GM21528 (cell line): ENCODE data around the gene SLC25A29.
"Not testable (repeated sequence)": the region's sequence is repeated elsewhere in the genome, so short reads cannot be mapped to it uniquely, and the experiment has no call there.

Source experiments
- ATAC-seq: cut with Tn5 transposase; IDR thresholded peaks from one replicate; pipeline ENCODE4 v1.9.1; 2021; ENCODE audit warnings: mild to moderate bottlenecking, moderate library complexity; ENCODE audit not compliant: unreplicated experiment, low FRiP score

Gene SLC25A29

DNA sequence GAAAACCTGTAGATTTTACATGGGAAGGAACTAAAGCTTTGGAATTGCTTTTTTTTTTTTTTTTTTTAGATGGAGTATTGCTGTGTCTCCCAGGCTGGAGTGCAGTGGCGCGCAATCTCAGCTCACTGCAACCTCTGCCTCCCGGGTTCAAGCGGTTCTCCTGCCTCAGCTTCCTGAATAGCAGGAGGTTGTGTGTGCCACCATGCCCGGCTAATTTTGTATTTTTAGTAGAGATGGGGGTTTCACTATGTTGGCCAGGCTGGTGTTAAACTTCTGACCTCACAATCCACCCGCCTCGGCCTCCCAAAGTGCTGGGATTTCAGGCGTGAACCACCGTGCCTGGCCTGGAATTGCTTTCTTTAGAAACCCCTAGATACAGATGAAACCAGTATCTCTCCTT lies 22.8 kb downstream of the SLC25A29 start:
- ATAC-seq: not testable (repeated sequence)

DNA sequence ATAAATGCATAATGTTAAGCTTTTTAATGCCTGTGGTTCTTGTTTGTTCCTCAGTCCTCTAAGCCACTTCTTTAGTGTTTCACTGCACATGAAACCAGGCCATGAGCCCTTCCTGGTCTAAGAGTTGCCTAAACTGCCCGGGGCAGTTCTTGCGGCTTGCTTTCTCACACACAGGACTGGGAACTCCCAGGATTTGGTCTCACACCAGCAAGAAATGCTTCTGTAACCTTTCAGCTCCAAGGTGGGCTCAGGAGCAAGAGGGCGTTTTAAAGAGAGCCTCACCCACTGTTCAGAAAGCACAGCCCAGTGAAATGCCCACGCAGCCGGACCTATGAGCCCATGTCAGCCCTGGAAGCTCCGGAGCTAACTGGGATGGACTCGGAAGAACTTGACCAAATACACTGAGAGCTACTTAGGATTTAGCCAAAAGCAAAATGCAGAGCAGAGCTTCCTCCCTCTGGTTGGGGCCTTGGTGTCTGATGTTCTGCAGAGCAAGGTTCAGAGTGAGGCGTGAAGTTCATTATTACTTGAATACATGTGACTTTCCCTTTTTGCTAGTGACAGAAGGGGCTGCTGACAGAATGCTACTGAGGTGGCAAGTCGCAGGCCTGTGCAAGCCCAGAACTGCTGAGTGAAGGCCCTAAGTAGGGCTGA lies 23.4 kb downstream of the SLC25A29 start:
- ATAC-seq: no peak

DNA sequence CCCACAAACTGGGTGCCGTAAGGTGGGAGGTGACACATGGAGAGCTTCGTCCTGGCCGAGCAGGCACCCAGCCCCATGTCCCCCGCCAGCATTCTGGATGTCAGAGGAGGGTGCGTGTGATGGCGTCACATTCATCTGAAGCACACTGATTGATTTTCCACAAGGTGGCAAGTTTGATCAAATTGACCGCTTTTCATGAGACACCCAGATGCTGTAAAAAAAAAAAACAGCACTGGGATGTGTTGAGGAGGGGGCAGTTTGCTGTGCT lies 24.2 kb downstream of the SLC25A29 start:
- no peak for ATAC-seq

DNA sequence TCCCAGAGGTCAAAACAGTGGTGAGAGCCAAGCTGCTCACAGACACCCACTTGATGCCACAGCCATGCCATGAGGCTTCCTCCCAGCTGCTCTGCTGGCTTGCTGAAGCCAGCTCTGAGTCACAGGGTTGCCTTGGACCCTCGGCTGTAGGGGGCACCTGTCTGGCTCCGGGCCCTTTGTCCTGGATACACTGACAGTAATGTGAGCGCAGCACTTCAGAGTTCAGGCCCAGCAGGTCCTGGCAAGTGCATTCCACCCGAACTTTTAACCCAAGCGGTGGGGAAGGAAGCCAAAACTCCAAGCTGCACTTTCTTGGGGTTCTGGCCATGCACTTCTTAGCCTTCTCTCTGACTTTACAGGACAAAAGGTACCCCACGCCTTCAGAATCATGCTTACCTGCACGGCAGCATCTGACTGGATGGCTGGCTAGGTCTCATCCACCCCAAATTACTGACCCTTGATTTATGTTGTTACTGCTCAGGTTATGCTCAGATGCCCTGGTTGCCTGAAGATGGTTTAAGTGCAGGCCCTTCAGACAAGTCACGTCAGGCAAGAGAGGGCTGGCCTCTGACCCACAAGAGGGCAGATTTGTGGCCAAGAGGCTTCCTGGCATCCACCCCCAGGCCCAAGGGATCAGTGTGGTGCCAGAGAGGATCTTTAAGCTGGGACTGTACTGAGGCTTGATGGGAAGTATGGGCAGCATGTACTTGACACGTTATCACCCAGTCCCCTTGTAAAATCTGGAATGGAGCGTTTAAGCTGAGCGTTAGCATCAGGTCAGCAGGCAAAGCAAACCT lies 24.8 kb downstream of the SLC25A29 start:
- ATAC-seq: no peak

DNA sequence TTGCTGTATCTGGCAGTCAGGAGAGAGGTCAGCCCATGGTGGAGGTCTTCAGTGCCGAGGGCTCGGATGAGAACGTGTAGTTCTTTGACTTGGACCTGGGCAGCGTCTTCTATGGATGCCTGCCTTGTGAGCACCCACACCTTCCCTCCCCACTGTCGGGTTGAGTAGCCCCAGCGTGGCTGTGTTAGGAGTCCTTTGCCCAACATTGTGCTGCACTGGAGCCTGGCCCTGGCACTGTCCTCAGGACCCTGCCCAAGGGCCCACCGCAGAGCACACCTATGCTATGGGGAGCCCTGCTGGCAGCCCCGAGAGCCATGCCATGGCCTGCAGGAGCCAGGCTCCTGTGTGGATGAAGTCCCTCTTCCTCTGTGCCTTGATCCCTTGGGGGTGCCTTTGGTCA lies 26.7 kb downstream of the SLC25A29 start:
- no peak for ATAC-seq

DNA sequence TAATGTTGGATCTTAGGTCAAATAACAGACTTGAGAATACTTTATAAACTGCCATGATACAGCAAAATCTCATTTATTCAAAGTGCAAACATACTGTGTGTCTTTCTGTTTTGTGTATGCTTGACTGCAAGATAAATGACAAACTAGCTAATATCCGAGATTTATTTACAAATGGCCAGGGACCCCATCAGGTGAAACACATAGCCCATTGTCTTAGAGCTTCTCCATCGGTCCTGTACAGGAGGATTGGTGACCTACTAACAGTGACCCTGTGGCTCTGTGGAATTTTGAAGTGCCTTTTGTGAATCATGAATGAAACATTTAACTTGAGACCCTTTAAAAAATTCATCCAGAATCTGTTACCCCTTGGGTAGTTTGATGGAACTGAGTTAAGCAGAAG lies 27.1 kb downstream of the SLC25A29 start:
- ATAC-seq: no peak

DNA sequence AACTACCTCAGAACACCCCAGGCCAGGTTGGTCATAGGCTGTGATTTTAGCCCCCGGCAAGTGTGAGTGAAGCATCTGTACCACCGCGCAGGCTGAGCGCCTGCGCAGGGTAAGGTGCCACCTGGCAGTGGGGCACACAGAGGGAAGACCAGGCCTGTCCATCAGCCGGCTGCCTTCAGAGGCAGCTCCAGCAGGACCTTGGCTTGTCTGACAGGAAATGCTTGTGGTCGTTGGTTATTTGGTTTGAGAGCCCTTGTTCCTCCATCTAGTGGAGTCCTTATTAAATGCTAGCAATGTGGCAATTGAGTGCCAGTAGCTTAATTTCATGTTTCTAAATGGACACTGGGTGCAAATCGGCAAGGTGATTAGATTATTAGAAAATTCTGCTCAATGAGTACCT lies 27.5 kb downstream of the SLC25A29 start:
- ATAC-seq: no peak

DNA sequence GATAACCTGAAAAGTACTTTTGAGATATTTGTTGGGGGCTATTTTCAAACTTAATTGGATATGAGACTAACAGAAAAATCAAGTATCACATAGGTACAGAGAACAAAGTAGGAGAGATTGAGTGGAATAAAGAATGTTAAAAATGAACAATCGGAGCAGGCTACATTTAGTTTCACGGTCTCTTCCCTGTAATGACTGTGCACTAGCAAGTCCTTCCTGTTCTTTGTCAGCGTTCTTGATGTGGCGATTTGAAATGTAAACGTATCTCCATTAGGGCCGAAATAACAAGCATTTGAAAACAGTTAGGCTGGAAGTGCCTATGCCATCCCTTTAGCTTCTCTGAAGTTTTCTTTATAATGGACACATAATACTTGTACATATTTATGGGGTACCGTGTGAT lies 31.0 kb downstream of the SLC25A29 start:
- ATAC-seq: no peak

DNA sequence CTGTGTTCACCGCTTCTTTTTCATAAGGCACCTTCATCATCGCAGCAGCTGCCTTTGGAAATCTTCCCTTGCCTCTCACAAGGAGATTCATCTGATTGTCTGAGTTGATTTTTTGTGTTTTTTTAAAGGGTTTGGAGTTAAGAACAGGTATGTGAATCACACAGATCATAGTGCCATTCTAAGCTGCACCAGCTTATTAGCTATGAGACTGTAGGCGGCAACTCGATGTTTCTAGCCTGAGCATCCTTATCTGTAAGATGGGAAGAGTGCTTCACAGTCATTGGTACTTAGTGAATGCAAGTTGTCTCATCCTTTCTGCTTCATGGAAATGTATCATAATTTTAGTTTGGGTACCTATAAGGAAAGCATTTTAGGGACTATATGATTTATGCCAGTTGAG lies 32.0 kb downstream of the SLC25A29 start:
- no peak for ATAC-seq

DNA sequence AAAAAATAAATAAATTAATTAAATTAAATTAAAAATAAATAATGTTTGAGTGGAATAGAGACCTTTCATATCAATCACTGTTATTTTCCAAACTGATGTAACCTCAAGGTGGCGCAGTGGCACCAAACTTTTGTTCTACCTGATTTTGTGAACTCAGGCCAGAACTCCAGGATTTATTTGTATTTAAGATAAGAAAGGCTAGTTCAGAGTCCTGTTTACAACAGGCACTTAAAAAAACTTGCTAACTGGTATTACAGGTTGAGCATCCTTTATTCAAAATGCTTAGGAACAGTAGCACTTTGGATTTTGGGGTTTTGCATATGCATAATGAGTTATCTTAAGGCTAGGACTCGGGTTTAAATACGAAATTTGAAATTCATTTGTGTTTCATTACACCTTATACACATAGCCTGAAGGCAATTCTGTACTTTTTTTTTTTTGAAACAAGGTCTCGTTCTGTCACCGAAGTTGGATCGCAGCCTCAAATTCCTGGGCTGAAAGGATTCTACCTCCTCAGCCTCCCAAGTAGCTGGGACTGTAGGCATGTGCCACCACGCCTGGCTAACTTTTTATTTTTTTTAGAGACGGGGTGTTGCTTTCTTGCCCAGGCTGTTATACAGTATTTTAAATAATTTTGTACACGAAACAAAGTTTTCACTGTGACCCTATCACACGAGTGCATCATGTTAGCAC lies 34.9 kb downstream of the SLC25A29 start:
- no peak for ATAC-seq

DNA sequence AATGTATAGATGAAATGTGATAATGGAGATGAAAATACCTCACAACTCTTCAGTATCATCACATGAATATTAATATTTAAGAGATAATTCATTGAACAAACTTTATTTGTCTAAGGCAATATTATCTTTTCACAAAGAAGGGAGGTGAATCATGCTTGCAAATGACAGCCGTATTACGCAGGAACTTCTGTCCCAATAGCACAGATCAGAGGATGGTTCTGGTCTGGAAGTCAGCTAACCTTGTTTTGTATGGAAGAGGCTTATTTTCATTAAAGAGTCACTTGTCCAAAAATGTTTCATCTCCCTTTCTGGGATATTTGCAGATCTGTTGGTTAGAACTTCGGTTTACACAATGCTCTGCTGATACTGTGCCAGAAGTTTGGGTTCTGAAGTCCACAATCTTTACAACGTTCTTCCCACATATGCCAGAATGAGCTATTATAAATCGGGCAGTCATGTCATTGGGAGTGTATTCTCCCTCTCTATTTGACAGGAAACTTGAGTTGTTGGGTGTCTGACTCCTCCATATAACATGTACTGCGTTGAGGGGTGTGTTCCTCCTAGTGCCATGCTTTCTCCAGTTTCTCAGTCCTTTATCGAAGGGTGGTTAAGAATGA lies 37.5 kb downstream of the SLC25A29 start:
- no peak for ATAC-seq

DNA sequence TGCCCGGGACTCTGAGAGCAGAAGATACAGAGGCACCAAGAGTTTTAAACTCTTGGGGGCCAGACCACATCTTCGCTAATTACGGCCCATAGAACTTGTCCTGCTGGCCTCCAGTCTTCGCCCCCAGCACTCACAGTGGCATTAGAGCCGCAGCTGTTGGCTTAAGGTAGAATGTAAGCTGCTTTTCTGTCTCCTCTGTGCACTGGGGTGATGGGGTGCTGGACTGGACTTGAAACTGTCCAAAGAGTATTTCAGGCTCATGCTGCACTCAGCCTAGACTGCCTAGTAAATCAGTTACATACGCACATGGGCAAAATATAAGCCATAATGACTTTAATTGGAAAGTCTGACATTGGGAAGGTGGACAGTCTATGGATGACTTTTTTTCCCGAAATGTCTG lies 38.3 kb downstream of the SLC25A29 start:
- ATAC-seq: no peak

DNA sequence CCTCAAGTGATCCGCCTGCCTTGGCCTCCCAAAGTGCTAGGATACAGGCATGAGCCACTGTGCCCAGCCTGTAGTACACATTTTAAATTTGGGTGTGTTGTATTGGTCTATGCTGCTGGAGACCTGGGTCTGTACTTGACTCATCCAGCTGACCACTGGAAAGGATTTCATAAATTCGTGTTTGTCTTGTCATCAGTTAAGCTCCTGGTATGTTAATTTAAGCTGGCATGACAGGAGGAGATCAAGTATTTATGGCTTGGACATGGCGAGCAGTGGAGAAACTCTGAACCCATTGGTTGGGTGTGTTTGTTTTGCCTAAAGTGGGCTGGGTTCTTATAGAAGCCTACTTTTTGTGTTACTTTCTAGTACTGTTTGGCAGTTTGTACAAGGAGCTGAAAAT lies 43.1 kb downstream of the SLC25A29 start:
- ATAC-seq: no peak

DNA sequence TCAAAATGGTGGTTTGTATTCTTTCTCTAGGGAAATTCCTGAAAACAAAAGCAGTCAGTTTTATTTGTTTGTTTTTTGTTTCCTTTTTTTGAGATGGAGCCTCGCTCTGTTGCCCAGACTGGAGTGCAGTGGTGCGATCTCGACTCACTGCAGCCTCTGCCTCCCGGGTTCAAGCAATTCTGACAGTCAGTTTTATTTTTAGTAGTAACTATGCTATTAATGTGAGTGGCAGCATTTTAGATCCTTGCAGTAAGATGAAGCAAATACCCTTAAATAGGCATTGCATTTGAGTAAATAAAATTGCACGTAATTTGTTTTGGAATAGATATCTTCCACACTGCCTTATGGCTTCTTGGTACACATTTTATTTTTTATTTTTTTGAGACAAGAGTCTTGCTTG lies 43.7 kb downstream of the SLC25A29 start:
- ATAC-seq: no peak

DNA sequence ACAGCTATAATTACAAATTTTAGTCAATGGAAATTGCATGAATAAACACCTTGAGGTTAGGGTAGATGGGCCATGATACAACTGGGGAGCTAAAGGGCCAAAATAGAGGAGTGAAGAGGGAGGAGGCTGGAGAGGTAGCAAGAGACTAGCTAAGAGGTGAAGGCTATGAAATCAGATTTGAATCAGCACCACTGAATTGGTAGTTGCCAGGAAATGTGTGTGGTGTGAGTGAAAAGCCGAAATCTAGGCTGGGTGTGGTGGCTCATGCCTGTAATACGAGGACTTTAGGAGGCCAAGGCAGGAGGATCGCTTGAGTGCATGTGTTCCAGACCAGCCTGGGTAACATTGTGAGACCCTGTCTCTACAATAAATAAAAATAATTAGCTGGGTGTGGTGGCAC lies 44.6 kb downstream of the SLC25A29 start:
- ATAC-seq: no peak

DNA sequence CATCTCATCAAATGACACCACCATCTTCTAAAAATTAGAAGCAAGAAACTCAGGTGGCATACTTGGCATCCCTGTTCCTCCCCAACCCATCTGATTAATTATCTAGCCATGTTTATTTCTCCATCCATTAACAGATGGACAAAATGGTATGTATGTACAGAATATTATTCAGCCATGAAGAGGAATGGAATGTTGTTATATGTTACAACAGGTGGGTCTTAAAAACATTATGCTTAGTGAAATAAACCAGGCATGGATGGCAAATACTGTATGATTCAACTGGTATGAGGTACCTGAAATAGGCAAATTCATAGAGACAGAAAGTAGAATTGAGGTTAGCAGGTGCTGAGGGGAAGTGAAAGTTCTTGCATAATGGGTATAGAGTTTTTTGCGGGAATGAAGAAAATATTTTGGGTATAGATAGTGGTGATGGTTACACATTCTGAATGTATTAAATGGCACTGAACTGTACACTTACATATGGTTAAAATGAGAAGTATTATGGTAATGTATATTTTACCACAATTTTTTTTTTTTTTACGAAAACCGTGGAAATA lies 49.8 kb downstream of the SLC25A29 start:
- peak; percentile 69 for ATAC-seq

DNA sequence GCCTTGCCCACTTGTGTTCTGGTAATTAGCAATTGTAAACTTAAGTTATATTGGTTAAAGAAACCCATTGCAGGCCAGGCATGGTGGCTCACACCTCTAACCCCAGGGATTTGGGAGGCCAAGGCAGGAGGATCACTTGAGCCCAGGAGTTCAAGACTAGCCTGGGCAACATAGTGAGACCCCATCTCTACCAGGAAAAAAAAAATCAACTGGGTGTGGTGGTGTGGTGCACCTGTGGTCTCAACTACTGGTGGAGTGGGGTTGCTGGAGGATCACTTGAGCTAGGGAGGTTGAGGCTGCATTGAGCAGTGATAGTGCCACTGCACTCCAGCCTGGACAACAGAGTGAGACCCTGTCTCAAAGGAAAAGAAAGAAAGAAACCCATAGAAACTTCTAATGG lies 53.6 kb downstream of the SLC25A29 start:
- no peak for ATAC-seq

DNA sequence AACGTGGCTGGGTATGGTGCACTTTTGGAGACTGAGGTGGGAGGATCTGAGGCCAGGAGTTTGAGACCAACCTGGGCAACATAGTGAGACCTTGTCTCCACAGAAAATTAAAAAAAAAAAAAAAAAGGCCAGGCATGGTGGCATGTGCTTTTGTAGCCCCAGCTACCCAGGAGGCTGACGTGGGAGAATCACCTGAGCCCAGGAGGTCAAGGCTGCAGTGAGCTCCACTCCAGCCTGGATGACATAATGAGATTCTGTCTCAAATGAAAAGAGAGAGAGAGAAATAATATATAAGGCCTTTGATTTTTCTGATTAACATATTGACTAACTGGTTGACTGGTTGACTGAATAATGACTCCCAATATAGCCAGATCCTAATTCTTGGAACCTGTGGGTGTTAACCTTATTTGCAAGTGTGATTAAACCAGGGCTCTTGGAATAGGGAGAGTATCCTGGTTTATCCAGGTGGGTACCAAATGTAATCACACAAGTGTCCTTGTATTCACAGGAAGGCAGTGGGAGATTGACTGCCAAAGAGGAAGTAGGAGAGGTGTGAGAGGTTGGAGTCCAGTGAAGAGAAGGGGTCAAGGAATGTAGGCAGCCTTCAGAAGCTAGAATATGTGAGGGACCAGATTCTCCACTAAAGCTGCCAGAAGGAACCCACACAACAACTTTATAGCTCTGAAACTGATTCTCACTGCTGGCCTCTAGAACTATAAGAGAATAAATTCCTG lies 55.3 kb downstream of the SLC25A29 start:
- no peak for ATAC-seq

DNA sequence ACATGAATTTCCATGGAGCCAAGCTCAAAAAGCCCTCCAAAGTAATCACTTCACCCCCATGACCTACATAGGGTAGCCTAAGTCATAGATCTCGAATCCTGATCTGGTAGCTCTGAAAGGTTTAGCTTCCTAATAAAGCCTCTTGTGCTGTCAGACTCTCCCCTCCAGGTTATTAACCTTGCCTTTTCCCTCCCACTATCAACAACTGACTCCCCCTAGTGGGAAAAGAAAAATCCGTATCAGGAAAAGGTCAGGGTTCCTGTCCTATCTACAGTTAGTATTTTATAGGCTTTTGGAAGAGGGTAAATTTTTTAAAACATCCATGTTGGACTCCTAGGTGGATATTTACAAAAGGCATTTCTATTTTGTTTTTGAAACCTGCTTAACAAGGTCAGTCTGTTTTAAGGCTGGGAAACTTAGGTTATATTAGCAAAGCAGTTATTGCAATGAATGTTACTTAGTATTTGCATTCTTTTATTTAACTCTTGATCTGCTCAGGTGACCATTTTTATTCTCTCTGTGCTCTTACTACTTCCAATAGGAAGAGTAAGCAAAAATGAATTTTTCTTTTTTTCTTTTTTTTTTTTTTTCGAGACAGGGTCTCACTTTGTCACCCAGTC lies 59.3 kb downstream of the SLC25A29 start:
- ATAC-seq: no peak

DNA sequence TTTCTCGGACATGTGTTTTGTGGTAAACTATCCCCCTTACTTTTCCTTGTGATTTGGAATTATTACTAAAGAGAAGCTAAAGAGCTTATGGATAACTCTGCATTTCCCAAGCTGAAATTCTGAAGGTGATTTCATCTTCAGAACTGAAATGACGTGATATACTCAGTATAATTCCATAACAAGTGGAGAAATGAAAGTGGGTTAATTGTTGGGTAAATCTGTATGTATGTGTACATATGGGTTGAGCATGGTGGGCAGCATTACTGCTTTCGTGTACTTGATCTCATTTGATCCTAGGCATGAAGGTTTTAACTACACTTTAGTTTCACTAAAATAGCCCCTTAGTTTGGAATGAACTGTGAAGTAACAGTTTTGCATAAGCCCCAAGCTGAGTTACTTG lies 63.2 kb downstream of the SLC25A29 start:
- no peak for ATAC-seq
